ENCODE data around the gene MLLT10. TPM values are rescaled to one million over a fixed set of nuclear protein-coding genes. Genes with fewer than 3 reads are reported as not detected.

The MLLT10 gene
- total and polyA plus RNA-seq, 2 of the 8 experiments (the other 6 are each of a cell fraction or from before 2014, with no cell fraction given), result 53.1 to 62.1 TPM

DNA sequence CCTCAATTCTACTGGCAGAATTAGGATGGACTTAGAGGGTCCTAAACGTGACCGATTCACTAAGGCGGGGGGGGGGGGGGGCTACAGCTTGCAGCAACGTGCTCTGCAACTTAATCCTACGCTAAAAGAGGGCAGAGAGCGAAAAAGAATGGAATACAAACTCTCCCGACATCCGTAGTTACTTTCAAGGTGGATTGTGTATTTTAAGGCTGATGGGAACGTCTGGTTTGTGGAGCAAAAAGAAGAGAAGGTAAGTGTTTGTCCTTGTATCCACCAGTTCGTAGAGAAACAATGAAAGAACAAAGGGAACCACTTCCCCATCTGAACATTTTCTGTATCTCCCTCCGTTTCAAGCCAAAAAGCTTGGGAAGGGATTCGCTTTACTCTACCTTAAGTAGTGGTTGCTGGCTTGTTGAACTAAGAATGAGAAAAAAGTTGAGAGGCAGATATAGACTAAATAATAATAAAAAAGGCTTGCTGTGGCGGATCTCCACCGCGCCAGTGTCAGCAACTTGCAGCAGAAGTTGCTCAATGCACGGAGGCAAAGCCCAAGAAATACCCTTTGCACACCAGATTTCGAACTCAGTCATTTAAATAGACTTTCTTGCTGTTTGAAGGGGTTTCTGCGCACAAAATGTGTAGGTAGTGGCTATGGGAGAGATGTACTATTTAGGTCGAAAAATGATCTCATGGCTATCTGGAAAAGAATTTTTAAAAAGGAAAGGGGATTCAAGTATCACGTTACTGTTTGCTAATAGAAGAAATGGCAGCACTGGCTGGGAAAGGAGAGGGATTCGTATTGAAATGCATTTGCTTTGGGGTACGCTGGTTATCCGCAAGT lies 9.3 kb upstream of the MLLT10 start (continued):
- TF ChIP-seq, protein P1, sequence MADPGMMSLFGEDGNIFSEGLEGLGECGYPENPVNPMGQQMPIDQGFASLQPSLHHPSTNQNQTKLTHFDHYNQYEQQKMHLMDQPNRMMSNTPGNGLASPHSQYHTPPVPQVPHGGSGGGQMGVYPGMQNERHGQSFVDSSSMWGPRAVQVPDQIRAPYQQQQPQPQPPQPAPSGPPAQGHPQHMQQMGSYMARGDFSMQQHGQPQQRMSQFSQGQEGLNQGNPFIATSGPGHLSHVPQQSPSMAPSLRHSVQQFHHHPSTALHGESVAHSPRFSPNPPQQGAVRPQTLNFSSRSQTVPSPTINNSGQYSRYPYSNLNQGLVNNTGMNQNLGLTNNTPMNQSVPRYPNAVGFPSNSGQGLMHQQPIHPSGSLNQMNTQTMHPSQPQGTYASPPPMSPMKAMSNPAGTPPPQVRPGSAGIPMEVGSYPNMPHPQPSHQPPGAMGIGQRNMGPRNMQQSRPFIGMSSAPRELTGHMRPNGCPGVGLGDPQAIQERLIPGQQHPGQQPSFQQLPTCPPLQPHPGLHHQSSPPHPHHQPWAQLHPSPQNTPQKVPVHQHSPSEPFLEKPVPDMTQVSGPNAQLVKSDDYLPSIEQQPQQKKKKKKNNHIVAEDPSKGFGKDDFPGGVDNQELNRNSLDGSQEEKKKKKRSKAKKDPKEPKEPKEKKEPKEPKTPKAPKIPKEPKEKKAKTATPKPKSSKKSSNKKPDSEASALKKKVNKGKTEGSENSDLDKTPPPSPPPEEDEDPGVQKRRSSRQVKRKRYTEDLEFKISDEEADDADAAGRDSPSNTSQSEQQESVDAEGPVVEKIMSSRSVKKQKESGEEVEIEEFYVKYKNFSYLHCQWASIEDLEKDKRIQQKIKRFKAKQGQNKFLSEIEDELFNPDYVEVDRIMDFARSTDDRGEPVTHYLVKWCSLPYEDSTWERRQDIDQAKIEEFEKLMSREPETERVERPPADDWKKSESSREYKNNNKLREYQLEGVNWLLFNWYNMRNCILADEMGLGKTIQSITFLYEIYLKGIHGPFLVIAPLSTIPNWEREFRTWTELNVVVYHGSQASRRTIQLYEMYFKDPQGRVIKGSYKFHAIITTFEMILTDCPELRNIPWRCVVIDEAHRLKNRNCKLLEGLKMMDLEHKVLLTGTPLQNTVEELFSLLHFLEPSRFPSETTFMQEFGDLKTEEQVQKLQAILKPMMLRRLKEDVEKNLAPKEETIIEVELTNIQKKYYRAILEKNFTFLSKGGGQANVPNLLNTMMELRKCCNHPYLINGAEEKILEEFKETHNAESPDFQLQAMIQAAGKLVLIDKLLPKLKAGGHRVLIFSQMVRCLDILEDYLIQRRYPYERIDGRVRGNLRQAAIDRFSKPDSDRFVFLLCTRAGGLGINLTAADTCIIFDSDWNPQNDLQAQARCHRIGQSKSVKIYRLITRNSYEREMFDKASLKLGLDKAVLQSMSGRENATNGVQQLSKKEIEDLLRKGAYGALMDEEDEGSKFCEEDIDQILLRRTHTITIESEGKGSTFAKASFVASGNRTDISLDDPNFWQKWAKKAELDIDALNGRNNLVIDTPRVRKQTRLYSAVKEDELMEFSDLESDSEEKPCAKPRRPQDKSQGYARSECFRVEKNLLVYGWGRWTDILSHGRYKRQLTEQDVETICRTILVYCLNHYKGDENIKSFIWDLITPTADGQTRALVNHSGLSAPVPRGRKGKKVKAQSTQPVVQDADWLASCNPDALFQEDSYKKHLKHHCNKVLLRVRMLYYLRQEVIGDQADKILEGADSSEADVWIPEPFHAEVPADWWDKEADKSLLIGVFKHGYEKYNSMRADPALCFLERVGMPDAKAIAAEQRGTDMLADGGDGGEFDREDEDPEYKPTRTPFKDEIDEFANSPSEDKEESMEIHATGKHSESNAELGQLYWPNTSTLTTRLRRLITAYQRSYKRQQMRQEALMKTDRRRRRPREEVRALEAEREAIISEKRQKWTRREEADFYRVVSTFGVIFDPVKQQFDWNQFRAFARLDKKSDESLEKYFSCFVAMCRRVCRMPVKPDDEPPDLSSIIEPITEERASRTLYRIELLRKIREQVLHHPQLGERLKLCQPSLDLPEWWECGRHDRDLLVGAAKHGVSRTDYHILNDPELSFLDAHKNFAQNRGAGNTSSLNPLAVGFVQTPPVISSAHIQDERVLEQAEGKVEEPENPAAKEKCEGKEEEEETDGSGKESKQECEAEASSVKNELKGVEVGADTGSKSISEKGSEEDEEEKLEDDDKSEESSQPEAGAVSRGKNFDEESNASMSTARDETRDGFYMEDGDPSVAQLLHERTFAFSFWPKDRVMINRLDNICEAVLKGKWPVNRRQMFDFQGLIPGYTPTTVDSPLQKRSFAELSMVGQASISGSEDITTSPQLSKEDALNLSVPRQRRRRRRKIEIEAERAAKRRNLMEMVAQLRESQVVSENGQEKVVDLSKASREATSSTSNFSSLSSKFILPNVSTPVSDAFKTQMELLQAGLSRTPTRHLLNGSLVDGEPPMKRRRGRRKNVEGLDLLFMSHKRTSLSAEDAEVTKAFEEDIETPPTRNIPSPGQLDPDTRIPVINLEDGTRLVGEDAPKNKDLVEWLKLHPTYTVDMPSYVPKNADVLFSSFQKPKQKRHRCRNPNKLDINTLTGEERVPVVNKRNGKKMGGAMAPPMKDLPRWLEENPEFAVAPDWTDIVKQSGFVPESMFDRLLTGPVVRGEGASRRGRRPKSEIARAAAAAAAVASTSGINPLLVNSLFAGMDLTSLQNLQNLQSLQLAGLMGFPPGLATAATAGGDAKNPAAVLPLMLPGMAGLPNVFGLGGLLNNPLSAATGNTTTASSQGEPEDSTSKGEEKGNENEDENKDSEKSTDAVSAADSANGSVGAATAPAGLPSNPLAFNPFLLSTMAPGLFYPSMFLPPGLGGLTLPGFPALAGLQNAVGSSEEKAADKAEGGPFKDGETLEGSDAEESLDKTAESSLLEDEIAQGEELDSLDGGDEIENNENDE (IDR thresholded peaks at IDR 0.05; ENCODE audit: insufficient replicate concordance, low read length), result no peak
- TF ChIP-seq SIN3A (conservative IDR thresholded peaks at IDR 0.05 in 1 of 2, IDR thresholded peaks at IDR 0.05 in 1 of 2; ENCODE audit: low read depth in 1 of 2, low read length in 2 of 2) (no peak), TAF1 (IDR thresholded peaks at IDR 0.05; ENCODE audit: low read depth, low read length) (peak; percentile 57), RFX5 (IDR thresholded peaks at IDR 0.05; ENCODE audit: borderline replicate concordance, low read depth, low read length) (no peak), SP2 (IDR thresholded peaks at IDR 0.05; ENCODE audit: low read length) (no peak), EP300 (IDR thresholded peaks at IDR 0.05; ENCODE audit: borderline replicate concordance in 1 of 2, low read depth in 2 of 2, low read length in 2 of 2) (no peak), POLR2AphosphoS5 (IDR thresholded peaks at IDR 0.05; ENCODE audit: low read depth, low read length) (no peak), CEBPB (IDR thresholded peaks at IDR 0.05; ENCODE audit: low read depth, low read length) (peak; percentile 79; the same call in 1 of the 2 replicates), TBP (IDR thresholded peaks at IDR 0.05; ENCODE audit: low read depth, low read length) (peak; percentile 24; the same call in 1 of the 2 replicates), RBBP5 (IDR thresholded peaks at IDR 0.05; ENCODE audit: borderline replicate concordance, low read depth, low read length) (no peak; the same call in 1 of the 2 replicates)
